Transverse colon (tissue), 4 donors: ENCODE data around the gene TCTA.

ENCODE experiments used
- POLR2A ChIP-seq: fragments of 450-650 bp; IDR thresholded peaks from one replicate; pipeline ENCODE4 v1.6.1; 2016; ENCODE audit warnings: antibody characterized with exemption, mild to moderate bottlenecking, moderate library complexity
- POLR2AphosphoS5 ChIP-seq, 3 donors: sonication (generic); formaldehyde crosslinking; IDR thresholded peaks; one replicate each; pipeline ENCODE4 v1.6.1; 2016; ENCODE audit warnings: antibody characterized with exemption in 3 of 3
- TF ChIP-seq, protein P1 (sequence below), 5 experiments: fragments of 200-600 bp in 3 of 5; fragments of 450-650 bp in 2 of 5; sonication (generic) in 3 of 5; IDR thresholded peaks; 1 replicate in 2 of 5; 2 replicates in 3 of 5; pipeline ENCODE4 v1.5.1; 2016 to 2017; ENCODE audit warnings: antibody characterized with exemption in 5 of 5, inconsistent platforms in 3 of 5, mild to moderate bottlenecking in 2 of 5, moderate library complexity in 1 of 5

DNA sequence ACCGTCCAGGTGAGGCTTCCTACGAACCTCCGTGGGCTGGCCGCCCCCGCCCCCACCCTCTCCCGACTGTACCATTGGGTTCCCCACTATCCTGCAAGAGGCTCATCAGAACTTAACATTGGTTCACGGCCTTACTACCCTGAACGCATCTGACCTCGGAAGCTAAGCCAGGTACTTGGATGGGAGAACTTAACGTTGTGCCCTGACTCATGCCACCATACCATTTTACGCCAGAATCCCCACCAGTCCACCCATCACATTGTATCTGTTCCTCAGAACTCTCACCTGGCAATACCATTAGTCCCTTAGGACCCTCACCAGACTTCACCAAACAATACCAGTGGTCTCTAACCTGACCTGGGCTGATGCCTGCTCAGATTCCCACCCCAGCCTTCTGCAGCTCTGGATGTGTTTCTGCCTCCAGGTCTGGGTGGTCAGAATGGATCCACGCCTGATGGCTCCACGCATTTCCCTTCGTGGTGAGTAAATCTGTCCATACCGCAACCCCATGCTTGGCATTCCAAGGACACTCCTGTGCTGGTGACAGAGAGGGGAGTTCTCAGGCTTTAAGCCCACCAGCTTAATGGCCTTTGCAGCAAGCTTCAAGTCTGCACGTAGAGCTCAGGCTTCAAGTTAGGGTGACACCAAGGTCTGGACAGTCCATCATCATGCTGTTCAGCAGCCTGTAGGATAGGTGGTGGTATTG, 562 bp downstream of the TCTA start:
- TF ChIP-seq, protein P1, sequence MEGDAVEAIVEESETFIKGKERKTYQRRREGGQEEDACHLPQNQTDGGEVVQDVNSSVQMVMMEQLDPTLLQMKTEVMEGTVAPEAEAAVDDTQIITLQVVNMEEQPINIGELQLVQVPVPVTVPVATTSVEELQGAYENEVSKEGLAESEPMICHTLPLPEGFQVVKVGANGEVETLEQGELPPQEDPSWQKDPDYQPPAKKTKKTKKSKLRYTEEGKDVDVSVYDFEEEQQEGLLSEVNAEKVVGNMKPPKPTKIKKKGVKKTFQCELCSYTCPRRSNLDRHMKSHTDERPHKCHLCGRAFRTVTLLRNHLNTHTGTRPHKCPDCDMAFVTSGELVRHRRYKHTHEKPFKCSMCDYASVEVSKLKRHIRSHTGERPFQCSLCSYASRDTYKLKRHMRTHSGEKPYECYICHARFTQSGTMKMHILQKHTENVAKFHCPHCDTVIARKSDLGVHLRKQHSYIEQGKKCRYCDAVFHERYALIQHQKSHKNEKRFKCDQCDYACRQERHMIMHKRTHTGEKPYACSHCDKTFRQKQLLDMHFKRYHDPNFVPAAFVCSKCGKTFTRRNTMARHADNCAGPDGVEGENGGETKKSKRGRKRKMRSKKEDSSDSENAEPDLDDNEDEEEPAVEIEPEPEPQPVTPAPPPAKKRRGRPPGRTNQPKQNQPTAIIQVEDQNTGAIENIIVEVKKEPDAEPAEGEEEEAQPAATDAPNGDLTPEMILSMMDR (IDR thresholded peaks at IDR 0.05): no peak
- TF ChIP-seq POLR2A: no peak
- no peak for TF ChIP-seq POLR2AphosphoS5 (IDR thresholded peaks at IDR 0.05)
